H1 (cell line): Measurements from ENCODE around the gene PRRX2. TPM values are rescaled to one million over a fixed set of nuclear protein-coding genes. Genes with fewer than 3 reads are reported as not detected.

ENCODE experiments used
- CTCF ChIA-PET: fragments of 300-600 bp; sonication (Branson Sonifier 250); formaldehyde crosslinking; loops from one replicate; lab custom pipeline; 2021; ENCODE audit not compliant: partially characterized antibody; lab: Charles Lee
- POLR2A ChIA-PET: fragments of 300-600 bp; sonication (Branson Sonifier 250); formaldehyde crosslinking; loops from one replicate; lab custom pipeline; 2021; ENCODE audit warnings: inconsistent platforms; ENCODE audit not compliant: partially characterized antibody; lab: Charles Lee
- DNase-seq, 2 experiments: peaks; one replicate each; pipeline versions ENCODE4 v3.0.0 to v3.0.0-alpha.2; 2010 to 2022; ENCODE audit warnings: low spot score in 2 of 2, low read depth in 1 of 2, mixed read lengths in 1 of 2
- FAIRE-seq: peaks from 2 replicates; lab custom pipeline; 2011; peaks lifted over from hg19 to GRCh38; lab: Jason Lieb, UNC
- H2AFZ ChIP-seq: 2 replicates; pipeline ENCODE4 v1.8.1; 2012; ENCODE audit warnings: low read length, inconsistent platforms
- H2AK5ac ChIP-seq: 2 replicates; pipeline ENCODE4 v1.6.1; 2013; ENCODE audit warnings: low read depth, low read length
- H2BK120ac ChIP-seq: replicated peaks from 2 replicates; pipeline ENCODE3; 2013; ENCODE audit warnings: low read depth, low read length, inconsistent platforms
- H2BK12ac ChIP-seq: 2 replicates; pipeline ENCODE4 v1.6.1; 2013; ENCODE audit warnings: low read depth, low read length
- H2BK15ac ChIP-seq: 2 replicates; pipeline ENCODE4 v1.6.1; 2013; ENCODE audit warnings: low read length
- H2BK20ac ChIP-seq: 2 replicates; pipeline ENCODE4 v1.6.1; 2013; ENCODE audit warnings: low read length
- H2BK5ac ChIP-seq: 2 replicates; pipeline ENCODE4 v1.6.1; 2013; ENCODE audit warnings: low read depth, low read length
- H3K14ac ChIP-seq: 2 replicates; pipeline ENCODE4 v1.6.1; 2013; ENCODE audit warnings: inconsistent platforms; ENCODE audit not compliant: insufficient read length
- H3K18ac ChIP-seq: 2 replicates; pipeline ENCODE4 v1.6.1; 2013; ENCODE audit warnings: low read length; ENCODE audit errors: extremely low read depth
- H3K23ac ChIP-seq: 2 replicates; pipeline ENCODE4 v1.6.1; 2013; ENCODE audit warnings: inconsistent platforms; ENCODE audit not compliant: insufficient read length
- H3K23me2 ChIP-seq: 2 replicates; pipeline ENCODE4 v1.6.1; 2013; ENCODE audit warnings: low read depth, low read length
- H3K27ac ChIP-seq: 2 replicates; pipeline ENCODE4 v1.6.1; 2011; ENCODE audit warnings: low read depth, low read length, inconsistent platforms
- H3K27me3 ChIP-seq, 4 experiments: replicated peaks in 1 of 4; 1 replicate in 1 of 4; 2 replicates in 3 of 4; pipeline versions ENCODE4 v1.6.1 to v1.8.1; 2011 to 2013; ENCODE audit warnings: low read length in 3 of 4, mild to moderate bottlenecking in 3 of 4, inconsistent platforms in 2 of 4, mixed read lengths in 2 of 4, moderate library complexity in 1 of 4; ENCODE audit not compliant: control insufficient read depth in 3 of 4, insufficient read depth in 3 of 4; ENCODE audit errors: extremely low read depth in 1 of 4
- H3K36me3 ChIP-seq, 4 experiments: 2 replicates each; pipeline versions ENCODE4 v1.6.1 to v1.8.1; 2011 to 2013; ENCODE audit warnings: mild to moderate bottlenecking in 4 of 4, low read length in 3 of 4, moderate library complexity in 2 of 4, control low read depth in 1 of 4, inconsistent platforms in 1 of 4; ENCODE audit not compliant: insufficient read depth in 4 of 4, control insufficient read depth in 2 of 4
- H3K4ac ChIP-seq: replicated peaks from 2 replicates; pipeline ENCODE3; 2013; ENCODE audit warnings: low read length, low read depth, mixed read lengths, inconsistent platforms; ENCODE audit not compliant: insufficient read length
- H3K4me1 ChIP-seq, 4 experiments: replicated peaks in 1 of 4; 1 replicate in 1 of 4; 2 replicates in 3 of 4; pipeline versions ENCODE4 v1.6.1 to v1.8.1; 2011 to 2013; ENCODE audit warnings: low read length in 3 of 4, inconsistent platforms in 2 of 4, mixed read lengths in 1 of 4; ENCODE audit not compliant: insufficient read depth in 4 of 4, control insufficient read depth in 3 of 4
- H3K4me2 ChIP-seq, 2 experiments: 2 replicates each; pipeline versions ENCODE4 v1.6.1 to v1.8.1; 2011 to 2013; ENCODE audit warnings: low read depth in 2 of 2, low read length in 2 of 2, control low read depth in 1 of 2, inconsistent platforms in 1 of 2, mild to moderate bottlenecking in 1 of 2; ENCODE audit not compliant: insufficient read depth in 1 of 2
- H3K4me3 ChIP-seq, 4 experiments: fragments of 200-600, 300-600 bp in 1 of 4; sonication (generic), shearing (Covaris generic), sonication (Bioruptor Twin) in 1 of 4; 2 replicates each; pipeline versions ENCODE4 v1.5.1 to v1.8.1; 2011 to 2016; ENCODE audit warnings: low read length in 4 of 4, low read depth in 3 of 4, control low read depth in 2 of 4, inconsistent platforms in 2 of 4, mild to moderate bottlenecking in 2 of 4, mixed read lengths in 1 of 4, moderate library complexity in 1 of 4; ENCODE audit not compliant: insufficient read depth in 2 of 4; ENCODE audit errors: extremely low read depth in 1 of 4
- H3K56ac ChIP-seq: replicated peaks from 2 replicates; pipeline ENCODE3; 2013; ENCODE audit warnings: low read depth, mild to moderate bottlenecking, mixed read lengths, low read length, inconsistent platforms; ENCODE audit not compliant: insufficient read length
- H3K79me1 ChIP-seq: 2 replicates; pipeline ENCODE4 v1.6.1; 2013; ENCODE audit warnings: low read depth, low read length, control low read depth
- H3K79me2 ChIP-seq, 2 experiments: 2 replicates each; pipeline versions ENCODE4 v1.6.1 to v1.8.1; 2012 to 2013; ENCODE audit warnings: low read length in 2 of 2, mild to moderate bottlenecking in 2 of 2, inconsistent platforms in 1 of 2; ENCODE audit not compliant: insufficient read depth in 2 of 2, control insufficient read depth in 1 of 2
- H3K9ac ChIP-seq, 4 experiments: replicated peaks in 1 of 4; 1 replicate in 1 of 4; 2 replicates in 3 of 4; pipeline versions ENCODE4 v1.6.1 to v1.8.1; 2011 to 2013; ENCODE audit warnings: low read depth in 3 of 4, low read length in 3 of 4, control low read depth in 2 of 4, mild to moderate bottlenecking in 2 of 4, moderate library complexity in 2 of 4, inconsistent platforms in 1 of 4; ENCODE audit errors: extremely low read depth in 1 of 4
- H3K9me3 ChIP-seq, 2 experiments: 2 replicates each; pipeline versions ENCODE4 v1.6.1 to v1.8.1; 2012 to 2013; ENCODE audit warnings: mild to moderate bottlenecking in 2 of 2, moderate library complexity in 2 of 2, control low read depth in 1 of 2, inconsistent platforms in 1 of 2, low read depth in 1 of 2, low read length in 1 of 2, mixed read lengths in 1 of 2; ENCODE audit not compliant: insufficient read depth in 2 of 2
- H4K20me1 ChIP-seq, 2 experiments: replicated peaks in 1 of 2; 2 replicates each; pipeline versions ENCODE3 to v1.8.1; 2011 to 2013; ENCODE audit warnings: inconsistent platforms in 2 of 2, low read length in 2 of 2, mild to moderate bottlenecking in 1 of 2; ENCODE audit not compliant: insufficient read depth in 2 of 2, control insufficient read depth in 1 of 2
- H4K5ac ChIP-seq: 2 replicates; pipeline ENCODE4 v1.6.1; 2013; ENCODE audit warnings: low read length, low read depth, mixed read lengths, inconsistent platforms; ENCODE audit not compliant: insufficient read length
- H4K8ac ChIP-seq: 2 replicates; pipeline ENCODE4 v1.8.0; 2013; ENCODE audit warnings: mild to moderate bottlenecking, moderate library complexity, low read length, inconsistent platforms; ENCODE audit not compliant: insufficient read depth; ENCODE audit errors: extremely low read depth
- H4K91ac ChIP-seq: replicated peaks from 2 replicates; pipeline ENCODE3; 2013; ENCODE audit warnings: low read length, mixed read lengths, inconsistent platforms; ENCODE audit not compliant: insufficient read length
- ASH2L ChIP-seq: fragments of 200-600, 300-600 bp; sonication (generic); IDR thresholded peaks from one replicate; pipeline ENCODE4 v1.7.1; 2017; ENCODE audit warnings: low read length
- CBX8 ChIP-seq: fragments of 300-800, 300-1000 bp; sonication (generic); IDR thresholded peaks from 2 replicates; pipeline ENCODE4 v1.7.1; 2016; ENCODE audit warnings: low read depth, low read length, borderline replicate concordance
- CHD1 ChIP-seq: IDR thresholded peaks from 2 replicates; pipeline ENCODE4 v1.6.1; 2012; ENCODE audit warnings: low read depth, low read length, improper control_type of control experiment
- EGR1 ChIP-seq: IDR thresholded peaks from 2 replicates; pipeline ENCODE4 v1.6.1; 2011; ENCODE audit warnings: low read depth, low read length, borderline replicate concordance
- GTF2F1 ChIP-seq: IDR thresholded peaks from 2 replicates; pipeline ENCODE4 v1.6.1; 2012; ENCODE audit warnings: low read depth, low read length, improper control_type of control experiment, borderline replicate concordance
- HDAC6 ChIP-seq: IDR thresholded peaks from one replicate; pipeline ENCODE4 v1.7.1; 2012; ENCODE audit warnings: low read depth, mild to moderate bottlenecking, inconsistent platforms, low read length, moderate library complexity
- MAFK ChIP-seq: IDR thresholded peaks from 2 replicates; pipeline ENCODE4 v1.6.1; 2012; ENCODE audit warnings: low read depth, mild to moderate bottlenecking, improper control_type of control experiment, low read length
- POLR2AphosphoS5 ChIP-seq: IDR thresholded peaks from 2 replicates; pipeline ENCODE4 v1.6.1; 2011; ENCODE audit warnings: low read depth, low read length
- SAP30 ChIP-seq: fragments of 300-600 bp; sonication (generic); IDR thresholded peaks from 2 replicates; pipeline ENCODE4 v1.7.1; 2012; ENCODE audit warnings: low read length, moderate library complexity, mild to moderate bottlenecking, inconsistent platforms; ENCODE audit not compliant: insufficient read depth, insufficient replicate concordance
- SUZ12 ChIP-seq: fragments of 200-600 bp; sonication (generic); IDR thresholded peaks from 2 replicates; pipeline ENCODE4 v1.6.1; 2012; ENCODE audit warnings: mild to moderate bottlenecking, inconsistent platforms, low read length, moderate library complexity, mixed read lengths
- TAF7 ChIP-seq: optimal IDR thresholded peaks from 2 replicates; pipeline ENCODE3; 2011; ENCODE audit warnings: low read depth, mild to moderate bottlenecking, inconsistent platforms, low read length, moderate library complexity, borderline replicate concordance
- TEAD4 ChIP-seq: IDR thresholded peaks from 2 replicates; pipeline ENCODE4 v1.6.1; 2012; ENCODE audit warnings: low read depth, low read length, inconsistent platforms, mixed read lengths
- WGBS, 2 experiments: shearing (Covaris generic) in 1 of 2; methylation state at CpG; one replicate each; pipeline versions ENCODE4 v1.1.6 to v1.1.7; 2013 to 2015; ENCODE audit warnings: low lambda C conversion rate in 2 of 2, mixed read lengths in 2 of 2, inconsistent platforms in 1 of 2, low coverage in 1 of 2, missing lambda C conversion rate in 1 of 2; ENCODE audit not compliant: insufficient replicate concordance in 2 of 2, insufficient coverage in 1 of 2, insufficient read length in 1 of 2; ENCODE audit errors: extremely low coverage in 1 of 2, missing lambda C conversion rate in 1 of 2; 5-methylcytosine and 5-hydroxymethylcytosine counted together
- polyA plus RNA-seq, 7 experiments: library from polyadenylated mRNA; depleted of rRNA in 3 of 7; stranded (reverse) in 5 of 7; unstranded in 2 of 7; fragments of >200 nt in 5 of 7; fragments of 200-250 nt in 2 of 7; gene quantifications; 1 replicate in 5 of 7; 2 replicates in 1 of 7; 4 replicates in 1 of 7; pipeline versions ENCODE4 v1.2.1 to v1.2.3, GENCODE V29; 2011 to 2013; ENCODE audit warnings: missing spikeins in 2 of 7, mixed read lengths in 2 of 7
- total RNA-seq: library from RNA; stranded (reverse); fragmentation: NEBNext Ultra II Directional; extraction: Animal tissue kit (Norgen Biotek cat#: 25700); gene quantifications from 2 replicates; pipeline ENCODE4 v1.2.1, GENCODE V29; 2021
- TF ChIP-seq, protein P1 (sequence below): IDR thresholded peaks from 2 replicates; pipeline ENCODE4 v1.6.1; 2012; ENCODE audit warnings: low read length, inconsistent platforms

Gene PRRX2
- total and polyA plus RNA-seq, 2 of the 8 experiments (the other 6 are each of a cell fraction or from before 2014, with no cell fraction given), result 5.8 to 9.2 TPM

DNA sequence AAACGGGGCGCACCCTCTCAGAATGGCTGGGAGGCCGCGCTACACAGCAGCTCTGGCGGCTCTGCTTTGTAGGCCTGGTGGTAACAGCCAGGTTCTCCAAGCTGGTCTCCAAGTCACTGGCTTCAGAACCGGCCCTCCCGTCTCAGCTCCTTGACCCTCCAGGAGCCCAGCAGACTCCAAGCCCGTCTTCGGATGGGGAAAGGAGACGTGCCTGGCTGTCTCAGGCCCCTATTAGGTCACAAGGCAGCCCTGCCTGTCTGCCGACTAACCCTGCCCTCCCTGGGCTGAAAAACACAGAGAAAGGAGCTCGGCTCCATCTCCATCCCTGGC lies 25.7 kb upstream of the PRRX2 start:
- Histone ChIP-seq H2AFZ (no peak overlapping the region), H3K36me3 (peaks cover 7 to 36% (median 21%) of the 10 kb centered on the region in 4 experiments; a peak in 7 of 8 replicates), H3K9me3 (no peaks in the 10 kb centered on the region), H3K56ac (no peak overlapping the region), H3K4me1 (peaks cover 0 to 10% (median 6%) of the 10 kb centered on the region in 4 experiments; a peak in 4 of 7 replicates), H2BK12ac (no peak overlapping the region), H3K23ac (no peak overlapping the region), H3K79me1 (peaks cover 4% of the 10 kb centered on the region), H4K5ac (no peak overlapping the region), H3K4ac (no peak overlapping the region), H2BK5ac (no peak overlapping the region), H3K27me3 (no peaks in the 10 kb centered on the region), H2BK20ac (no peak overlapping the region), H3K9ac (no peak overlapping the region), H3K79me2 (peaks cover 0 to 13% of the 10 kb centered on the region in 2 experiments; a peak in 2 of 4 replicates), H3K27ac (no peak overlapping the region), H3K4me3 (no peak overlapping the region), H3K18ac (no peak overlapping the region), H4K20me1 (peaks cover 10 to 25% of the 10 kb centered on the region in 2 experiments), H2AK5ac (no peak overlapping the region), H4K8ac (no peak overlapping the region), H2BK15ac (no peak overlapping the region), H3K14ac (no peak overlapping the region), H4K91ac (no peak overlapping the region), H3K23me2 (peaks cover 8% of the 10 kb centered on the region; the same call in 1 of the 2 replicates), H2BK120ac (no peak overlapping the region), H3K4me2 (no peak overlapping the region)
- POLR2A ChIA-PET, result interaction anchor here (0.6 to 8.2 kb wide), 6 partner anchors 12 to 454 kb away, joined by 3 to 95 read pairs (median 4); partner anchors contain the start of genes C9orf50 and NTMT1
- CTCF ChIA-PET, result interaction anchor here (0.8 to 6.5 kb wide), 13 partner anchors 10 to 517 kb away, joined by 3 to 56 read pairs (median 5); partner anchors contain the start of genes C9orf50 and NTMT1
- DNase-seq (no peak), FAIRE-seq (no peak)
- WGBS, 2 experiments, result 92% methylated on average over 11 of the region's 12 CpGs; no CpG with 5 or more reads in 1 of the 2 experiments
- TF ChIP-seq HDAC6 (no peak), ASH2L (no peak), MAFK (no peak), SUZ12 (no peak), EGR1 (no peak), POLR2AphosphoS5 (no peak), SAP30 (no peak), TAF7 (no peak), TEAD4 (no peak), GTF2F1 (no peak), CBX8 (no peak), CHD1 (no peak)
- TF ChIP-seq, protein P1, sequence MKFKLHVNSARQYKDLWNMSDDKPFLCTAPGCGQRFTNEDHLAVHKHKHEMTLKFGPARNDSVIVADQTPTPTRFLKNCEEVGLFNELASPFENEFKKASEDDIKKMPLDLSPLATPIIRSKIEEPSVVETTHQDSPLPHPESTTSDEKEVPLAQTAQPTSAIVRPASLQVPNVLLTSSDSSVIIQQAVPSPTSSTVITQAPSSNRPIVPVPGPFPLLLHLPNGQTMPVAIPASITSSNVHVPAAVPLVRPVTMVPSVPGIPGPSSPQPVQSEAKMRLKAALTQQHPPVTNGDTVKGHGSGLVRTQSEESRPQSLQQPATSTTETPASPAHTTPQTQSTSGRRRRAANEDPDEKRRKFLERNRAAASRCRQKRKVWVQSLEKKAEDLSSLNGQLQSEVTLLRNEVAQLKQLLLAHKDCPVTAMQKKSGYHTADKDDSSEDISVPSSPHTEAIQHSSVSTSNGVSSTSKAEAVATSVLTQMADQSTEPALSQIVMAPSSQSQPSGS, result no peak
